Activated effector memory CD4-positive, alpha-beta T cell treated with Interleukin-2 at 50 U/mL for 16 hours (primary cell): ENCODE data around the gene TSPY4.
"Not testable (repeated sequence)": the region's sequence is repeated elsewhere in the genome, so short reads cannot be mapped to it uniquely, and the experiment has no call there.

Source experiments
- DNase-seq: peaks from one replicate; pipeline ENCODE4 v3.0.0-alpha.2; 2020

Gene TSPY4, protein sequence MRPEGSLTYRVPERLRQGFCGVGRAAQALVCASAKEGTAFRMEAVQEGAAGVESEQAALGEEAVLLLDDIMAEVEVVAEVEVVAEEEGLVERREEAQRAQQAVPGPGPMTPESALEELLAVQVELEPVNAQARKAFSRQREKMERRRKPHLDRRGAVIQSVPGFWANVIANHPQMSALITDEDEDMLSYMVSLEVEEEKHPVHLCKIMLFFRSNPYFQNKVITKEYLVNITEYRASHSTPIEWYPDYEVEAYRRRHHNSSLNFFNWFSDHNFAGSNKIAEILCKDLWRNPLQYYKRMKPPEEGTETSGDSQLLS

GRCh38 chrY:9337164-9337563 lies at the start of gene TSPY4:
TSPY4 (plus strand) TSS chrY:9337464; CDS start chrY:9337510, 46 bp downstream.
- DNase-seq: not testable (repeated sequence)

DNA sequence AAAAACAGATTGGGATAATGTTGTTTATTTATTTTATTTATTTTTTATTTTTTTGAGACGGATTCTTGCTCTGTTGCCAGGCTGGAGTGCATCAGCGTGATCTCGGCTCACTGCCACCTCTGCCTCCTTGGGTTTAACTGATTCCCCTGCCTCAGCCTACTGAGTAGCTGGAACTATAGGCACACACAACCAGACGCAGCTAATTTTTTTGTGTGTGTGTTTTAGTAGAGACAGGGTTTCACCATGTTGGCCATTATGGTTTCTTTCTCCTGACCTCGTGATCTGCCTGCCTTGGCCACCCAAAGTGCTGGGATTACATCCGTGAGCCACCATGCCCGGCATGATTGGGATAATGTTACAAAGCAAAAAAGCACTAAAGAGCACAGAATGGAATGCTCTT lies 16.3 kb upstream of the TSPY4 start:
- DNase-seq: no peak

DNA sequence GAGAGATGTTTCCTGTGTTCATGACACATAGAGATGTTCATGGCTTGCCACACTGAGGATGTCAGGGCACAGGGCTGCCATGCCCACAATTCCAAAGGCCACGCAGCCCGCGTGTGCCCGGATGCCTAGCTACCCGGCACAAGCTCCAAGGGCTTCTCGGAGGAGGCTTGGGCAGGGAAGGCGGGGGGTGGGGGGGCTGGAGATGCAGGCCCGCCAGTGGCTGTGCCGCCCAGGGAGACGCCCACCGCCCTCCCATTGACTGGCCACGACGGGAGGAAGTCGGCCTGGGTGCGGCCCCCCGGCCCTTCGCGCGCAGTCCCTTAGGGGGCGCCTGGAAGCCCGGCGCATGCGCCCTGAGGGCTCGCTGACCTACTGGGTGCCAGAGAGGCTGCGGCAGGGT lies 20.2 kb downstream of the TSPY4 start, which contains the start of gene TSPY8:
Gene TSPY8 (plus strand): TSS at position 301 of the 400 bp plus-strand sequence. CDS start 46 bp downstream, at position 347.
- not testable (repeated sequence) for DNase-seq
